Measurements from ENCODE around the gene IL20RB. TPM values are rescaled to one million over a fixed set of nuclear protein-coding genes. Genes with fewer than 3 reads are reported as not detected.

Gene IL20RB
- total RNA-seq, 4 donors from 2014 or later: 218 to 274 (median 257) TPM

DNA sequence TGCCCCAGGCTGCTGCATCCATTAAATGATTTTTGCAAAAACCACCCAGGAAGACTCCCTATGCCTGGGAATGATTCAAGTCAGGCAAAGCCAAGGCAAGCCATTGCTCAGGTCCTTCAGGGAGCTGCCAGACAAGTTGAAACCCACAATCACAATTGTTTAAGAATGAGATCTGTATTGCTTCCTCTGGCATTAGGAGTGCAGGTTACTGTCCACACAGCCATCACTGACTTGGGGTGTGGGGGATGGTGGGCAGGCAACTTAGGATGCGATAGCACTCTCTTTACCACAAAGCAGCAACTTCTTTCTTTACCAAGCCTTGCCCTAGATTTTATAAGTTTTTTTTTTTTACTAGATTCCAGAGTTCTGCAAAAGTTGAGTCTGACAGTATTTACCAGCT lies 15.0 kb upstream of the IL20RB start:
- 69% methylated on average over 1 of the region's 1 CpG for WGBS
- no peak overlapping the region for H3K27ac ChIP-seq

GRCh38 chr3:136943436-136943835 lies 14.3 kb upstream of the IL20RB start:
- 29% methylated on average over 3 of the region's 3 CpGs for WGBS
- Histone ChIP-seq H3K27ac (no peak overlapping the region), H3K4me3 (no peak overlapping the region), H3K27me3 (no peaks in the 10 kb centered on the region), H3K4me1 (peaks cover 40% of the 10 kb centered on the region), H3K36me3 (peaks cover 9% of the 10 kb centered on the region), H3K9me3 (no peaks in the 10 kb centered on the region)
- no peak for DNase-seq (ENCODE audit: low spot score in 2 of 2)
- TF ChIP-seq POLR2AphosphoS5 (IDR thresholded peaks at IDR 0.05) (no peak), POLR2A (IDR thresholded peaks at IDR 0.05) (no peak), EP300 (IDR thresholded peaks at IDR 0.05) (no peak)
- TF ChIP-seq, protein P1, sequence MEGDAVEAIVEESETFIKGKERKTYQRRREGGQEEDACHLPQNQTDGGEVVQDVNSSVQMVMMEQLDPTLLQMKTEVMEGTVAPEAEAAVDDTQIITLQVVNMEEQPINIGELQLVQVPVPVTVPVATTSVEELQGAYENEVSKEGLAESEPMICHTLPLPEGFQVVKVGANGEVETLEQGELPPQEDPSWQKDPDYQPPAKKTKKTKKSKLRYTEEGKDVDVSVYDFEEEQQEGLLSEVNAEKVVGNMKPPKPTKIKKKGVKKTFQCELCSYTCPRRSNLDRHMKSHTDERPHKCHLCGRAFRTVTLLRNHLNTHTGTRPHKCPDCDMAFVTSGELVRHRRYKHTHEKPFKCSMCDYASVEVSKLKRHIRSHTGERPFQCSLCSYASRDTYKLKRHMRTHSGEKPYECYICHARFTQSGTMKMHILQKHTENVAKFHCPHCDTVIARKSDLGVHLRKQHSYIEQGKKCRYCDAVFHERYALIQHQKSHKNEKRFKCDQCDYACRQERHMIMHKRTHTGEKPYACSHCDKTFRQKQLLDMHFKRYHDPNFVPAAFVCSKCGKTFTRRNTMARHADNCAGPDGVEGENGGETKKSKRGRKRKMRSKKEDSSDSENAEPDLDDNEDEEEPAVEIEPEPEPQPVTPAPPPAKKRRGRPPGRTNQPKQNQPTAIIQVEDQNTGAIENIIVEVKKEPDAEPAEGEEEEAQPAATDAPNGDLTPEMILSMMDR (IDR thresholded peaks at IDR 0.05): no peak

More for the DNA sequence above, 15.0 kb upstream of the IL20RB start:
- Histone ChIP-seq H3K4me3 (no peak overlapping the region), H3K27me3 (no peaks in the 10 kb centered on the region), H3K4me1 (peaks cover 45% of the 10 kb centered on the region), H3K36me3 (peaks cover 9% of the 10 kb centered on the region), H3K9me3 (no peaks in the 10 kb centered on the region)
- TF ChIP-seq, protein P1 (IDR thresholded peaks at IDR 0.05): no peak
- TF ChIP-seq POLR2AphosphoS5 (IDR thresholded peaks at IDR 0.05) (no peak), EP300 (IDR thresholded peaks at IDR 0.05) (no peak), POLR2A (IDR thresholded peaks at IDR 0.05) (no peak)
- DNase-seq (ENCODE audit: low spot score in 2 of 2): no peak

- H3K36me3 ChIP-seq: peaks cover 9% of the 10 kb centered on the region
- no peak overlapping the region for H3K27ac ChIP-seq
- peaks cover 47% of the 10 kb centered on the region for H3K4me1 ChIP-seq
- 80% methylated on average over 1 of the region's 1 CpG for WGBS
- TF ChIP-seq POLR2AphosphoS5 (IDR thresholded peaks at IDR 0.05) (no peak), EP300 (IDR thresholded peaks at IDR 0.05) (no peak), POLR2A (IDR thresholded peaks at IDR 0.05) (no peak)
- TF ChIP-seq, protein P1 (IDR thresholded peaks at IDR 0.05): no peak
- H3K9me3 ChIP-seq: no peaks in the 10 kb centered on the region
- H3K27me3 ChIP-seq: no peaks in the 10 kb centered on the region
- H3K4me3 ChIP-seq: no peak overlapping the region
- no peak for DNase-seq (ENCODE audit: low spot score in 2 of 2)
Observed at GRCh38 chr3:136946978-136947377, 10.8 kb upstream of the IL20RB start.

GRCh38 chr3:136947477-136947876 lies 10.3 kb upstream of the IL20RB start:
- Histone ChIP-seq H3K4me3 (no peak overlapping the region), H3K9me3 (no peaks in the 10 kb centered on the region), H3K27me3 (no peaks in the 10 kb centered on the region), H3K36me3 (peaks cover 9% of the 10 kb centered on the region), H3K27ac (no peak overlapping the region), H3K4me1 (peaks cover 47% of the 10 kb centered on the region)
- TF ChIP-seq EP300 (IDR thresholded peaks at IDR 0.05): no peak
- TF ChIP-seq, protein P1 (IDR thresholded peaks at IDR 0.05): no peak
- TF ChIP-seq POLR2AphosphoS5 (IDR thresholded peaks at IDR 0.05): no peak
- TF ChIP-seq POLR2A (IDR thresholded peaks at IDR 0.05): no peak
- DNase-seq (ENCODE audit: low spot score in 2 of 2): no peak
- 49% methylated on average over 2 of the region's 2 CpGs for WGBS

DNA sequence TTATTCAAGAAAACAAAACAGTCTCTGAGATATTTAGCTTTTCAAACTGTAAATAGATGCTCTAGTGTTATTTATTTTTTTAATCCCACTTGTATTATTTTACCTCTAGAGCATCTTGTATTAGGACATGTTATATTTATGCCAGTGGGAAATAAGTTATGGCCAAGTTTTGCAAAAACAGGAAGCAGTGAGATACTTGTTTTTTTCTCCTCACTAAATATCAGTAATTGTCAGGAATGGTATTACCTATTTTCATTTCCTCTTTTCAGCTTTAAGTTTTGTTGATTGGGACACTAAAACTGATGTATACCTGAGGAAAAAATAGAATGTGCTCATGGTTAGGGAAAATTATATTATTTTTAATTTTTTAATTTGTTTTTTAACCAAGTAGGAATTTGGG lies 8.6 kb upstream of the IL20RB start:
- Histone ChIP-seq H3K36me3 (peaks cover 9% of the 10 kb centered on the region), H3K9me3 (no peaks in the 10 kb centered on the region), H3K27ac (no peak overlapping the region), H3K27me3 (no peaks in the 10 kb centered on the region), H3K4me1 (peaks cover 50% of the 10 kb centered on the region), H3K4me3 (no peak overlapping the region)
- no peak for TF ChIP-seq POLR2AphosphoS5 (IDR thresholded peaks at IDR 0.05)
- TF ChIP-seq, protein P1 (IDR thresholded peaks at IDR 0.05): no peak
- no peak for DNase-seq (ENCODE audit: low spot score in 2 of 2)
